Measurements from ENCODE around the gene ARHGAP25. TPM values are rescaled to one million over a fixed set of nuclear protein-coding genes. Genes with fewer than 3 reads are reported as not detected.
A peak's percentile ranks its signal among the peaks of the same experiment; 100 is the strongest.
"Not testable (repeated sequence)": the region's sequence is repeated elsewhere in the genome, so short reads cannot be mapped to it uniquely, and the experiment has no call there.

Gene ARHGAP25
- total RNA-seq, 4 donors from 2014 or later, result 3.7 to 9.3 (median 5.4) TPM

GRCh38 chr2:68800517-68800916 lies 65.9 kb downstream of the ARHGAP25 start:
- Histone ChIP-seq H3K9me3 (no peaks in the 10 kb centered on the region), H3K4me3 (no peak overlapping the region), H3K36me3 (peaks cover 0 to 4% (median 0%) of the 10 kb centered on the region in 4 donors), H3K27me3 (no peaks in the 10 kb centered on the region), H3K27ac (replicated peaks in 1 of 4) (no peak overlapping the region), H3K4me1 (peaks cover 0 to 4% (median 0%) of the 10 kb centered on the region in 4 donors)
- DNase-seq (ENCODE audit: extremely low spot score), result no peak
- intact Hi-C loops (cut with DNase I), result no loop called here
- TF ChIP-seq POLR2AphosphoS5 (IDR thresholded peaks at IDR 0.05), result no peak
- no peak for TF ChIP-seq POLR2A (IDR thresholded peaks at IDR 0.05; ENCODE audit: low read depth)
- no peak for TF ChIP-seq CTCF (IDR thresholded peaks at IDR 0.05)
- TF ChIP-seq EP300 (IDR thresholded peaks at IDR 0.05), result no peak
- 91% methylated on average over 2 of the region's 2 CpGs for WGBS

- intact Hi-C loops (cut with DNase I); H3K27me3 ChIP-seq; H3K27ac ChIP-seq (replicated peaks in 1 of 4); H3K36me3 ChIP-seq; H3K4me1 ChIP-seq; H3K9me3 ChIP-seq; H3K4me3 ChIP-seq; DNase-seq (ENCODE audit: extremely low spot score): not testable (repeated sequence)
- 95% methylated on average over 8 of the region's 9 CpGs for WGBS
Measured at GRCh38 chr2:68802161-68802560, 67.5 kb downstream of the ARHGAP25 start.

GRCh38 chr2:68805025-68805424 lies 70.4 kb downstream of the ARHGAP25 start:
- intact Hi-C loops (cut with DNase I), result no loop called here
- WGBS, result 85% methylated on average over 4 of the region's 4 CpGs

GRCh38 chr2:68806511-68807109 lies 72.0 kb downstream of the ARHGAP25 start:
- WGBS, result 95% methylated on average over 12 of the region's 12 CpGs
- Histone ChIP-seq H3K27ac (replicated peaks in 1 of 4) (no peak overlapping the region), H3K4me3 (no peak overlapping the region), H3K27me3 (no peaks in the 10 kb centered on the region), H3K36me3 (peaks cover 0 to 3% (median 0%) of the 10 kb centered on the region in 4 donors), H3K4me1 (peaks cover 5 to 9% (median 7%) of the 10 kb centered on the region in 4 donors), H3K9me3 (no peaks in the 10 kb centered on the region)
- peak; percentile 78 for DNase-seq (ENCODE audit: extremely low spot score)
- TF ChIP-seq EP300 (IDR thresholded peaks at IDR 0.05) (no peak), CTCF (IDR thresholded peaks at IDR 0.05) (no peak), POLR2A (IDR thresholded peaks at IDR 0.05; ENCODE audit: low read depth) (no peak), POLR2AphosphoS5 (IDR thresholded peaks at IDR 0.05) (no peak)
- intact Hi-C loops (cut with DNase I), result no loop called here

More at GRCh38 chr2:68805025-68805424, 70.4 kb downstream of the ARHGAP25 start:
- DNase-seq (ENCODE audit: extremely low spot score), result peak; percentile 66
- Histone ChIP-seq H3K9me3 (no peaks in the 10 kb centered on the region), H3K27ac (replicated peaks in 1 of 4) (no peak overlapping the region), H3K4me3 (no peak overlapping the region), H3K36me3 (peaks cover 0 to 3% (median 0%) of the 10 kb centered on the region in 4 donors), H3K4me1 (no peaks in the 10 kb centered on the region), H3K27me3 (no peaks in the 10 kb centered on the region)
- TF ChIP-seq POLR2A (IDR thresholded peaks at IDR 0.05; ENCODE audit: low read depth), result no peak
- no peak for TF ChIP-seq EP300 (IDR thresholded peaks at IDR 0.05)
- no peak for TF ChIP-seq POLR2AphosphoS5 (IDR thresholded peaks at IDR 0.05)
- no peak for TF ChIP-seq CTCF (IDR thresholded peaks at IDR 0.05)

- WGBS, result 73% methylated on average over 6 of the region's 6 CpGs
- Histone ChIP-seq H3K9me3 (no peaks in the 10 kb centered on the region), H3K4me3 (no peak overlapping the region), H3K36me3 (peaks cover 0 to 5% (median 2%) of the 10 kb centered on the region in 4 donors), H3K4me1 (peaks cover 9 to 13% (median 10%) of the 10 kb centered on the region in 4 donors), H3K27me3 (no peaks in the 10 kb centered on the region), H3K27ac (replicated peaks in 1 of 4) (no peak overlapping the region)
- intact Hi-C loops (cut with DNase I), result no loop called here
- TF ChIP-seq POLR2A (IDR thresholded peaks at IDR 0.05; ENCODE audit: low read depth) (no peak), CTCF (IDR thresholded peaks at IDR 0.05) (no peak), EP300 (IDR thresholded peaks at IDR 0.05) (no peak), POLR2AphosphoS5 (IDR thresholded peaks at IDR 0.05) (no peak)
- peak; percentile 74 for DNase-seq (ENCODE audit: extremely low spot score)
Measured at GRCh38 chr2:68807821-68808266, 73.2 kb downstream of the ARHGAP25 start.

All from esophagus muscularis mucosa (tissue), 4 donors.